ENCODE results near the gene NID1. TPM values are rescaled to one million over a fixed set of nuclear protein-coding genes. Genes with fewer than 3 reads are reported as not detected.
"Not testable (repeated sequence)": the region's sequence is repeated elsewhere in the genome, so short reads cannot be mapped to it uniquely, and the experiment has no call there.

The NID1 gene
- total RNA-seq, 1 donor from 2014 or later, result 73.0 TPM

DNA sequence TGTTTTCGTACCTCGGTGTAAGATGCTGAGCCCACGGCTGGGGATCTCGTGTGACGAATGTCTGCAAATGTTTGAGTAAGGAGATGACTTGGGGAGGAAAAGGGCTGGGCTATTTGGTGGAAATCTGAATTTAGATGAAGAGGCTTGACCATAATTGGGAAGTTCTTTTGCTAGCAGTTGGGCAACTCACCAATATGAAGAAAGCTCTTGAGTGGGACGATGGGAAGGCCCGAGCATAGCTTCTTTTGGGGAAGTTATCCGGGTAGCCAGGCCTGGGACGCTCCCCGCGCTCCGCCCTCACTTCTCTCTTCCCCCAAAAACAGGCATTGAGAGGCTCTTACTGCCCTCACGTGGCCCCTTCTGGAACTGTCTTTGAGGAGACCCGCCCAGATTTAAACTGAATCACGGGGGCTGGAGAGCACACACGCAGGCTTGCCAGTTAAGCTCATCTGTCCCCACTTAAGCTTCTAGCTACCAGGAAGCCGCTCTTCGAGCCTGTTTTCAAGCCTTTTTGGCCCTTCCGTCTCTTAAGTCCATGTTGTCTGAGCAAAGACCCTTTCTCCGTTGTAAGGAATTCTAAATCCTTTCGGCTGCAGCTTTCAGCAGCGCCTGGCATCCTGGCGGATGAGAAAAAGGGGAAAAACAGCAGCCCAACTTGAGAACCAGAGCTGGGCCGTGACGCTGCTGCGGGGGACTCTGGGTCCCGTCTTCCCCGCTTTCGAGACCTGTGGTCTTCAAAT is 93.1 kb downstream of the NID1 start:
- H3K27ac Mint-ChIP-seq (ENCODE audit: unreplicated experiment), result peak overlapping the region; percentile 29
- peak overlapping the region; percentile 89 for H2AFZ ChIP-seq (ENCODE audit: low read depth, low read length)
- peak; percentile 88 for FAIRE-seq
- H3K36me3 ChIP-seq (ENCODE audit: insufficient read depth, low read length), result peaks cover 3% of the 10 kb centered on the region
- peak overlapping the region; percentile 84 for H3K4me2 ChIP-seq (ENCODE audit: low read length)
- peak overlapping the region; percentile 77 for H3K4me3 Mint-ChIP-seq (ENCODE audit: unreplicated experiment)
- TF ChIP-seq, protein P1, sequence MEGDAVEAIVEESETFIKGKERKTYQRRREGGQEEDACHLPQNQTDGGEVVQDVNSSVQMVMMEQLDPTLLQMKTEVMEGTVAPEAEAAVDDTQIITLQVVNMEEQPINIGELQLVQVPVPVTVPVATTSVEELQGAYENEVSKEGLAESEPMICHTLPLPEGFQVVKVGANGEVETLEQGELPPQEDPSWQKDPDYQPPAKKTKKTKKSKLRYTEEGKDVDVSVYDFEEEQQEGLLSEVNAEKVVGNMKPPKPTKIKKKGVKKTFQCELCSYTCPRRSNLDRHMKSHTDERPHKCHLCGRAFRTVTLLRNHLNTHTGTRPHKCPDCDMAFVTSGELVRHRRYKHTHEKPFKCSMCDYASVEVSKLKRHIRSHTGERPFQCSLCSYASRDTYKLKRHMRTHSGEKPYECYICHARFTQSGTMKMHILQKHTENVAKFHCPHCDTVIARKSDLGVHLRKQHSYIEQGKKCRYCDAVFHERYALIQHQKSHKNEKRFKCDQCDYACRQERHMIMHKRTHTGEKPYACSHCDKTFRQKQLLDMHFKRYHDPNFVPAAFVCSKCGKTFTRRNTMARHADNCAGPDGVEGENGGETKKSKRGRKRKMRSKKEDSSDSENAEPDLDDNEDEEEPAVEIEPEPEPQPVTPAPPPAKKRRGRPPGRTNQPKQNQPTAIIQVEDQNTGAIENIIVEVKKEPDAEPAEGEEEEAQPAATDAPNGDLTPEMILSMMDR (IDR thresholded peaks at IDR 0.05; ENCODE audit: insufficient read depth, low read depth, low read length), result peak; percentile 86
- TF ChIP-seq EZH2 (IDR thresholded peaks at IDR 0.05; ENCODE audit: insufficient read depth, low read length), result no peak
- DNase-seq (ENCODE audit: low read depth), result peak; percentile 80
- H3K4me1 Mint-ChIP-seq (ENCODE audit: low read depth, unreplicated experiment), result peaks cover 8% of the 10 kb centered on the region
- H3K9me3 Mint-ChIP-seq (ENCODE audit: unreplicated experiment), result no peaks in the 10 kb centered on the region
- no peaks in the 10 kb centered on the region for H3K36me3 Mint-ChIP-seq (ENCODE audit: low read depth, unreplicated experiment)
- H3K4me1 ChIP-seq (ENCODE audit: insufficient read depth, low read length), result peaks cover 13% of the 10 kb centered on the region
- peak overlapping the region; percentile 44 for H3K4me3 ChIP-seq (ENCODE audit: insufficient read depth, low read depth, low read length)
- H3K27me3 ChIP-seq (ENCODE audit: insufficient read depth, low read length), result no peaks in the 10 kb centered on the region
- H3K9ac ChIP-seq (ENCODE audit: low read length), result peak overlapping the region; percentile 87
- no peaks in the 10 kb centered on the region for H3K79me2 ChIP-seq (ENCODE audit: insufficient read depth, low read length)
- H3K9me3 ChIP-seq (ENCODE audit: insufficient read depth, low read depth, low read length), result no peaks in the 10 kb centered on the region
- no peaks in the 10 kb centered on the region for H3K27me3 Mint-ChIP-seq (ENCODE audit: low read depth, unreplicated experiment)
- H4K20me1 ChIP-seq (ENCODE audit: insufficient read depth, low read length), result no peaks in the 10 kb centered on the region
- H3K27ac ChIP-seq (ENCODE audit: low read depth, low read length), result peak overlapping the region; percentile 89

DNA sequence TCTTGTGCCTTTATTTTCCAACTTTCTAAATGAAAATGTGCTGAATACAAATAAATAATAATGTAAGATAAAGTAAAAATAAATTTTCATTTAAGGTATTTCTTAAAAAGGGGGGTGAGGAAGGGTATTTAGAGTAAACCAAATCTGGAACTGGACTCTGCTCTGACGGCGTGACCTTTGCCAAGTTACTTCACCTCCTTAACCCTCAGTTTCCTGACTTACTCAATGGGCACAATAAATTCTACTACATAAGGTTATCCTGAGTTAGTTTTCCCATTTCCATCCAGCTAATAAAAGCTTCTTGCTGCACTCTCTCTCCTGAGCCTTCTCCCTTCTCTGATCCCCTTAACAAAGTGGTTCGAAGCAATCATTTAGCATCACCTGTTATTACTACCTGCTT is 93.9 kb downstream of the NID1 start:
- Histone ChIP-seq H3K27me3 (ENCODE audit: insufficient read depth, low read length) (no peaks in the 10 kb centered on the region), H3K4me2 (ENCODE audit: low read length) (peak overlapping the region; percentile 84), H3K79me2 (ENCODE audit: insufficient read depth, low read length) (no peaks in the 10 kb centered on the region), H3K4me1 (ENCODE audit: insufficient read depth, low read length) (peaks cover 13% of the 10 kb centered on the region), H3K9me3 (ENCODE audit: insufficient read depth, low read depth, low read length) (no peaks in the 10 kb centered on the region), H3K36me3 (ENCODE audit: insufficient read depth, low read length) (no peaks in the 10 kb centered on the region), H3K27ac (ENCODE audit: low read depth, low read length) (no peak overlapping the region), H4K20me1 (ENCODE audit: insufficient read depth, low read length) (no peaks in the 10 kb centered on the region), H2AFZ (ENCODE audit: low read depth, low read length) (peak overlapping the region; percentile 89), H3K4me3 (ENCODE audit: insufficient read depth, low read depth, low read length) (no peak overlapping the region), H3K9ac (ENCODE audit: low read length) (peak overlapping the region; percentile 87)
- TF ChIP-seq EZH2 (IDR thresholded peaks at IDR 0.05; ENCODE audit: insufficient read depth, low read length), result no peak
- TF ChIP-seq, protein P1 (IDR thresholded peaks at IDR 0.05; ENCODE audit: insufficient read depth, low read depth, low read length), result no peak
- H3K4me1 Mint-ChIP-seq (ENCODE audit: low read depth, unreplicated experiment), result peaks cover 8% of the 10 kb centered on the region
- H3K27ac Mint-ChIP-seq (ENCODE audit: unreplicated experiment), result no peak overlapping the region
- no peaks in the 10 kb centered on the region for H3K27me3 Mint-ChIP-seq (ENCODE audit: low read depth, unreplicated experiment)
- H3K9me3 Mint-ChIP-seq (ENCODE audit: unreplicated experiment), result peaks cover 3% of the 10 kb centered on the region
- no peaks in the 10 kb centered on the region for H3K36me3 Mint-ChIP-seq (ENCODE audit: low read depth, unreplicated experiment)
- FAIRE-seq (no peak), DNase-seq (ENCODE audit: low read depth) (no peak)
- H3K4me3 Mint-ChIP-seq (ENCODE audit: unreplicated experiment), result no peak overlapping the region

DNA sequence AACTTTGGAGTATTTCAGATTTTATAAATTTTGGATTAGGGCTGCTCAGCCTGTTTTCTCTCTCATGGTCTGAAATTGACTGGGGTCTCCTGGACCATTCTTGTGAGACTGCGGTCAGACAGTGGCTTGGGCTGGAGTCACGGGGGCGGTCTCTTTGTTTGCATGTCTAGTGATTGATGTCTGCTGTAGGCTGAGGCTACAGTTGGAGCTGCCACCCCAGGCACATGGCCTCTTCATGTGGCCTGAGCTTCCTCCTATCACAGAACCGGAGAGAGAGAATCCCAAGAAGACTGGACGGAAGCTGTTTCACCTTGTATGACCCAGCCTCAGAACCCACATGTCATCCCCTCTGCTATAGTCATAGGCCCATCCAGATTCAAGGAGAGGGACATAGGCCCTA is 96.1 kb downstream of the NID1 start:
- Histone ChIP-seq H3K9me3 (ENCODE audit: insufficient read depth, low read depth, low read length) (no peaks in the 10 kb centered on the region), H3K79me2 (ENCODE audit: insufficient read depth, low read length) (no peaks in the 10 kb centered on the region), H3K36me3 (ENCODE audit: insufficient read depth, low read length) (no peaks in the 10 kb centered on the region), H4K20me1 (ENCODE audit: insufficient read depth, low read length) (no peaks in the 10 kb centered on the region), H3K4me3 (ENCODE audit: insufficient read depth, low read depth, low read length) (no peak overlapping the region), H3K27ac (ENCODE audit: low read depth, low read length) (no peak overlapping the region), H2AFZ (ENCODE audit: low read depth, low read length) (no peak overlapping the region), H3K4me1 (ENCODE audit: insufficient read depth, low read length) (peaks cover 13% of the 10 kb centered on the region), H3K4me2 (ENCODE audit: low read length) (no peak overlapping the region), H3K9ac (ENCODE audit: low read length) (no peak overlapping the region), H3K27me3 (ENCODE audit: insufficient read depth, low read length) (no peaks in the 10 kb centered on the region)
- Mint-ChIP-seq H3K27ac (ENCODE audit: unreplicated experiment) (no peak overlapping the region), H3K27me3 (ENCODE audit: low read depth, unreplicated experiment) (no peaks in the 10 kb centered on the region), H3K4me3 (ENCODE audit: unreplicated experiment) (no peak overlapping the region), H3K9me3 (ENCODE audit: unreplicated experiment) (peaks cover 12% of the 10 kb centered on the region), H3K4me1 (ENCODE audit: low read depth, unreplicated experiment) (peaks cover 8% of the 10 kb centered on the region), H3K36me3 (ENCODE audit: low read depth, unreplicated experiment) (no peaks in the 10 kb centered on the region)
- TF ChIP-seq, protein P1 (IDR thresholded peaks at IDR 0.05; ENCODE audit: insufficient read depth, low read depth, low read length), result no peak
- TF ChIP-seq EZH2 (IDR thresholded peaks at IDR 0.05; ENCODE audit: insufficient read depth, low read length), result no peak
- DNase-seq (ENCODE audit: low read depth), result no peak
- FAIRE-seq, result no peak

DNA sequence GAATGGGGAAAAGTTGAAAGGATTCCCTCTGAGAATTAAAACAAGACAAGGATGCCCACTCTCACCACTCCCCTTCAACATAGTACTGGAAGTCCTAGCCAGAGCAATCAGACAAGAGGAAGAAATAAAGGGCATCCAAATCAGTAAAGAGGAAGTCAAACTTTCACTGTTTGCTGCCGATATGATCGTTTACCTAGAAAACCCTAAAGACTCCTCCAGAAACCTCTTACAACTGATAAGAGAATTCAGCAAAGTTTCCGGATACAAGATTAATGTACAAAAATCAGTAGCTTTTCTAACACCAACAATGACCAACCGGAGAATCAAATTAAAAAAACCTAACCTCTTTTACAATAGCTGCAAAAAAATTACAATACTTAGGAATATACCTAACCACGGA is 98.8 kb downstream of the NID1 start:
- not testable (repeated sequence) for H3K27ac Mint-ChIP-seq (ENCODE audit: unreplicated experiment); H3K27me3 Mint-ChIP-seq (ENCODE audit: low read depth, unreplicated experiment); H3K4me1 ChIP-seq (ENCODE audit: insufficient read depth, low read length); H2AFZ ChIP-seq (ENCODE audit: low read depth, low read length); H3K4me2 ChIP-seq (ENCODE audit: low read length); H4K20me1 ChIP-seq (ENCODE audit: insufficient read depth, low read length); H3K79me2 ChIP-seq (ENCODE audit: insufficient read depth, low read length); H3K9me3 ChIP-seq (ENCODE audit: insufficient read depth, low read depth, low read length); H3K27ac ChIP-seq (ENCODE audit: low read depth, low read length); H3K4me1 Mint-ChIP-seq (ENCODE audit: low read depth, unreplicated experiment); DNase-seq (ENCODE audit: low read depth); H3K36me3 Mint-ChIP-seq (ENCODE audit: low read depth, unreplicated experiment); FAIRE-seq; H3K36me3 ChIP-seq (ENCODE audit: insufficient read depth, low read length); H3K4me3 Mint-ChIP-seq (ENCODE audit: unreplicated experiment); H3K4me3 ChIP-seq (ENCODE audit: insufficient read depth, low read depth, low read length); H3K27me3 ChIP-seq (ENCODE audit: insufficient read depth, low read length); H3K9ac ChIP-seq (ENCODE audit: low read length)
- peaks cover 25% of the 10 kb centered on the region for H3K9me3 Mint-ChIP-seq (ENCODE audit: unreplicated experiment)

Measured in astrocyte (in vitro differentiated cells and primary cell).